Mesendoderm (in vitro differentiated cells): ENCODE data around the gene STK25.
A peak's percentile ranks its signal among the peaks of the same experiment; 100 is the strongest.
"Not testable (repeated sequence)": the region's sequence is repeated elsewhere in the genome, so short reads cannot be mapped to it uniquely, and the experiment has no call there.

Source experiments
- DNase-seq: peaks from one replicate; pipeline ENCODE4 v3.0.0; 2013
- H2AK5ac ChIP-seq: 2 replicates; pipeline ENCODE4 v1.6.1; 2013; ENCODE audit warnings: low read length, inconsistent platforms
- H2BK120ac ChIP-seq: 2 replicates; pipeline ENCODE4 v1.6.1; 2013; ENCODE audit warnings: low read depth, mild to moderate bottlenecking, low read length, moderate library complexity, mixed read lengths
- H2BK15ac ChIP-seq: replicated peaks from 2 replicates; pipeline ENCODE4 v1.6.1; 2013; ENCODE audit warnings: low read depth, mild to moderate bottlenecking, moderate library complexity
- H2BK5ac ChIP-seq: 2 replicates; pipeline ENCODE4 v1.6.1; 2013; ENCODE audit warnings: low read length, inconsistent platforms
- H3K18ac ChIP-seq: 2 replicates; pipeline ENCODE4 v1.6.1; 2013; ENCODE audit warnings: mild to moderate bottlenecking, low read length, mixed read lengths
- H3K23ac ChIP-seq: one replicate; pipeline ENCODE4 v1.6.1; 2013; ENCODE audit warnings: low read length
- H3K27ac ChIP-seq: 2 replicates; pipeline ENCODE4 v1.5.1; 2013; ENCODE audit warnings: low read depth, mild to moderate bottlenecking, inconsistent platforms, low read length, moderate library complexity
- H3K27me3 ChIP-seq: 2 replicates; pipeline ENCODE4 v1.6.1; 2013; ENCODE audit warnings: low read length, control low read depth, mild to moderate bottlenecking, inconsistent platforms; ENCODE audit not compliant: insufficient read depth, poor library complexity
- H3K36me3 ChIP-seq: 2 replicates; pipeline ENCODE4 v1.6.1; 2013; ENCODE audit warnings: low read length, inconsistent platforms; ENCODE audit not compliant: control insufficient read depth, insufficient read depth
- H3K4ac ChIP-seq: one replicate; pipeline ENCODE4 v1.6.1; 2013; ENCODE audit warnings: low read depth, mild to moderate bottlenecking, low read length, moderate library complexity
- H3K4me1 ChIP-seq: 2 replicates; pipeline ENCODE4 v1.6.1; 2013; ENCODE audit warnings: low read depth, low read length, inconsistent platforms; ENCODE audit not compliant: control insufficient read depth
- H3K4me2 ChIP-seq: 2 replicates; pipeline ENCODE4 v1.6.1; 2013; ENCODE audit warnings: low read length
- H3K4me3 ChIP-seq: 2 replicates; pipeline ENCODE4 v1.5.1; 2013; ENCODE audit warnings: mild to moderate bottlenecking, low read length
- H3K56ac ChIP-seq: one replicate; pipeline ENCODE4 v1.6.1; 2013; ENCODE audit warnings: low read length
- H3K79me1 ChIP-seq: 2 replicates; pipeline ENCODE4 v1.6.1; 2013; ENCODE audit warnings: low read length, inconsistent platforms
- H3K79me2 ChIP-seq: 2 replicates; pipeline ENCODE4 v1.6.1; 2013; ENCODE audit warnings: mild to moderate bottlenecking, low read length; ENCODE audit not compliant: control insufficient read depth, insufficient read depth
- H3K9ac ChIP-seq: 2 replicates; pipeline ENCODE4 v1.6.1; 2013; ENCODE audit warnings: low read length, inconsistent platforms
- H4K5ac ChIP-seq: one replicate; pipeline ENCODE4 v1.6.1; 2013; ENCODE audit warnings: low read length
- H4K8ac ChIP-seq: one replicate; pipeline ENCODE4 v1.6.1; 2013; ENCODE audit warnings: low read depth, mild to moderate bottlenecking, control low read depth, low read length, moderate library complexity
- WGBS: extraction: QIAGEN DNeasy Blood & Tissue Kit; methylation state at CpG from one replicate; pipeline ENCODE4 v1.1.7; 2013; ENCODE audit warnings: low lambda C conversion rate, missing lambda C conversion rate; ENCODE audit not compliant: insufficient coverage; ENCODE audit errors: extremely low coverage; 5-methylcytosine and 5-hydroxymethylcytosine counted together

Gene STK25

DNA sequence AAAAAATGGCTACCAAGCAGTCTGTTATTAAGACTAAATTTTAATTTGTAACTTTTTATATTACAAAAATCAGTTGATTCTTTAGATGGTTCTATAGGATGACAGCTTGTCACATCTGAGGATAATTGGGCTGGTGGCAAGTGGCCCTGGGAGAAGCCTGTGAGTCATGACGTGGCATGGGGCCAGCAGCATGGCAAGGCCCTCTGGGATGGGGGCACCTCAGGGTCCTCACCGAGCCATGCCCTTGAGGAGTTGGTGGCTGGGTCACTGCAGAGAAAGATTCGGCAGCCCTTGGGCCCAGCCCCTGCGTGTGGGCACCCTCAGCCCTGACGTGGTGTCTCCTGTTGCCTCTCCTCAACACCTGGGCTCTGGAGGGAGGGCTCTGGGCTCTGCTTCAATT lies 49.7 kb downstream of the STK25 start:
- Histone ChIP-seq H4K8ac (no peak overlapping the region), H4K5ac (no peak overlapping the region), H2AK5ac (no peak overlapping the region), H3K56ac (no peak overlapping the region), H3K79me2 (no peaks in the 10 kb centered on the region), H3K4ac (no peak overlapping the region), H3K23ac (peak overlapping the region; percentile 66), H3K4me1 (no peaks in the 10 kb centered on the region), H3K4me2 (no peak overlapping the region), H2BK120ac (no peak overlapping the region), H3K4me3 (no peak overlapping the region), H3K27me3 (no peaks in the 10 kb centered on the region), H2BK15ac (no peak overlapping the region), H3K27ac (no peak overlapping the region), H3K9ac (no peak overlapping the region), H3K36me3 (no peaks in the 10 kb centered on the region), H2BK5ac (no peak overlapping the region), H3K18ac (no peak overlapping the region), H3K79me1 (no peaks in the 10 kb centered on the region)
- DNase-seq, result no peak
- no CpG with 5 or more reads among the region's 5 CpGs for WGBS

DNA sequence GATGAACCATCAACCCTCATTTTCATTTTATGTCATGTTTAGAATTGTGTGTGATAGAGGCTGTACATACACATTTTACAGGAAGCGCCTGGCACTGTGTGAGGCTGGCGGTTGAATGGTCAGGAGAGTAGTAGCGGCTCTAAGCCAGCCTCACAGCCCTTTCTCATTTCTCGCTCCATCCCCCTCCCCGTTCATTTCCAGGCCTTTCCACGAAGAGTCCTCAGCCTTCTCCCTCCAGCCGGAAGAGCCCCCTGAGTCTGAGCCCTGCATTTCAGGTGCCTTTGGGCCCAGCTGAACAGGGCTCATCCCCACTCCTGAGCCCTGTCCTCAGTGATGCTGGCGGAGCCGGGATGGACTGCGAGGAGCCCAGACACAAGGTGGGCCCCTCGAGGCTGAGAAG lies 51.8 kb downstream of the STK25 start:
- no peak overlapping the region for H3K27ac ChIP-seq
- no peak overlapping the region for H3K56ac ChIP-seq
- no peak overlapping the region for H2BK120ac ChIP-seq
- H2AK5ac ChIP-seq, result no peak overlapping the region
- no CpG with 5 or more reads among the region's 11 CpGs for WGBS
- H3K79me2 ChIP-seq, result no peaks in the 10 kb centered on the region
- no peaks in the 10 kb centered on the region for H3K79me1 ChIP-seq
- no peak overlapping the region for H3K23ac ChIP-seq
- H2BK5ac ChIP-seq, result no peak overlapping the region
- no peak overlapping the region for H4K8ac ChIP-seq
- H3K27me3 ChIP-seq, result no peaks in the 10 kb centered on the region
- H3K9ac ChIP-seq, result no peak overlapping the region
- H4K5ac ChIP-seq, result no peak overlapping the region
- no peak overlapping the region for H3K4me3 ChIP-seq
- H2BK15ac ChIP-seq, result no peak overlapping the region
- no peak overlapping the region for H3K18ac ChIP-seq
- H3K36me3 ChIP-seq, result no peaks in the 10 kb centered on the region
- H3K4me2 ChIP-seq, result no peak overlapping the region
- DNase-seq, result peak; percentile 26
- no peaks in the 10 kb centered on the region for H3K4me1 ChIP-seq
- no peak overlapping the region for H3K4ac ChIP-seq

- no peak overlapping the region for H3K4me3 ChIP-seq
- no peaks in the 10 kb centered on the region for H3K79me1 ChIP-seq
- H3K36me3 ChIP-seq, result no peaks in the 10 kb centered on the region
- H3K9ac ChIP-seq, result no peak overlapping the region
- H3K56ac ChIP-seq, result no peak overlapping the region
- DNase-seq, result no peak
- no peak overlapping the region for H3K27ac ChIP-seq
- H3K18ac ChIP-seq, result no peak overlapping the region
- H2BK5ac ChIP-seq, result no peak overlapping the region
- H2BK15ac ChIP-seq, result no peak overlapping the region
- no peak overlapping the region for H4K8ac ChIP-seq
- H3K4ac ChIP-seq, result no peak overlapping the region
- H3K27me3 ChIP-seq, result no peaks in the 10 kb centered on the region
- no peak overlapping the region for H4K5ac ChIP-seq
- no CpG with 5 or more reads among the region's 3 CpGs for WGBS
- no peak overlapping the region for H2AK5ac ChIP-seq
- no peak overlapping the region for H3K23ac ChIP-seq
- no peak overlapping the region for H2BK120ac ChIP-seq
- H3K4me1 ChIP-seq, result no peaks in the 10 kb centered on the region
- no peak overlapping the region for H3K4me2 ChIP-seq
- H3K79me2 ChIP-seq, result no peaks in the 10 kb centered on the region
These were observed 53.4 kb downstream of the STK25 start for GRCh38 chr2:241454837-241455485.

DNA sequence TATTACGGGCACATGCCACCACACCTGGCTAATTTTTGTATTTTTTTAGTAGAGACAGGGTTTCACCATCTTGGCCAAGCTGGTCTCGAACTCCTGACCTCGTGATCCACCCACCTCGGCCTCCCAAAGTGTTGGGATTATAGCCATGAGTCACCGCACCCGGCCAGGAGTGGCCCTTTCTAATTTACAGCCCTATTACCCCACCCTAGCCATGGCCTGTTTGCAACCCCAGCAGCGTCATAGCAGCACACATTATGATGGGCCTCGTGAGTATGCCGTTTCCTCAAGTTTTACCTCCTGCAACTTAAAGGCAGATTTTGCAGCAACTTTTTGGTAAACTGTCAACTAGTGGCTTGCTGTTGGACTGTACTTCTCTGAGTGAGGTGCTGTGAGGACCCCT lies 54.5 kb downstream of the STK25 start:
- not testable (repeated sequence) for H3K36me3 ChIP-seq, H3K56ac ChIP-seq, H3K4me2 ChIP-seq, H3K4me3 ChIP-seq, H3K27ac ChIP-seq, H2AK5ac ChIP-seq, H3K4ac ChIP-seq, H2BK120ac ChIP-seq, H3K4me1 ChIP-seq, H4K8ac ChIP-seq, H3K79me1 ChIP-seq, H3K23ac ChIP-seq, H2BK15ac ChIP-seq, DNase-seq, H3K9ac ChIP-seq, H2BK5ac ChIP-seq, H4K5ac ChIP-seq, H3K27me3 ChIP-seq, H3K18ac ChIP-seq, H3K79me2 ChIP-seq
- WGBS, result no CpG with 5 or more reads among the region's 9 CpGs

DNA sequence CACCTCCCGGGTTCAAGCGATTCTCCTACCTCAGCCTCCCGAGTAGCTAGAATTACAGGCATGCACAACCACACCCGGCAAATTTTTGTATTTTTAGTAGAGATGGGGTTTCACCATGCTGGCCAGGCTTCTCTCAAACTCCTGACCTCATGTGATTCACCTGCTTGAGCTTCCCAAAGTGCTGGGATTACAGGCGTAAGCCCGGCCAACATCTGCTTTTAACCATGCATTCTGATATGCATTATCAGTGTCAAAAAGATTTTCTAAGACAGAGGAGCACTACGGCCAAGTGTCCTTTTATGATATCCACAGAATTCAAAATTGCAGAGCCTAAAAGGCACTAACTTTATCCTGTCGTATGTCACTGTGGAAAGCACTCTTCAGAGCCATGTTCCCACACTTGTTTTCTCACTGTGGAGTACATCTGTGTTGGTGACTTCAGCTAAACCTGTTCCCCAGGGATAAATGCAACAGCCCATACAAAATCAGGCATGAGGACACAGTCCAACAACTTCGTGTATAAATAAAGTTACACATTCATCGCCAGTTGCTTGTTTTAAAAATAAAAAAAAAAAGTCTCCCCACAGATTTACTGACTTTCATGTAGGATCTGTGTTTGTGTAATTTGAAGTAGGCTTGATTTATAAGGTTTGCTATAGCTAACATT lies 56.4 kb downstream of the STK25 start:
- no peak overlapping the region for H3K9ac ChIP-seq
- H2BK15ac ChIP-seq, result no peak overlapping the region
- no peaks in the 10 kb centered on the region for H3K79me2 ChIP-seq
- H2AK5ac ChIP-seq, result no peak overlapping the region
- H3K4me1 ChIP-seq, result no peaks in the 10 kb centered on the region
- WGBS, result no CpG with 5 or more reads among the region's 10 CpGs
- no peak overlapping the region for H2BK120ac ChIP-seq
- no peak overlapping the region for H3K23ac ChIP-seq
- H4K5ac ChIP-seq, result no peak overlapping the region
- no peaks in the 10 kb centered on the region for H3K36me3 ChIP-seq
- H3K4ac ChIP-seq, result no peak overlapping the region
- no peak overlapping the region for H4K8ac ChIP-seq
- H3K27ac ChIP-seq, result no peak overlapping the region
- no peak for DNase-seq
- no peak overlapping the region for H2BK5ac ChIP-seq
- no peaks in the 10 kb centered on the region for H3K27me3 ChIP-seq
- H3K56ac ChIP-seq, result no peak overlapping the region
- no peak overlapping the region for H3K4me3 ChIP-seq
- H3K79me1 ChIP-seq, result no peaks in the 10 kb centered on the region
- H3K4me2 ChIP-seq, result no peak overlapping the region
- no peak overlapping the region for H3K18ac ChIP-seq

GRCh38 chr2:241450092-241450491 lies 58.3 kb downstream of the STK25 start:
- not testable (repeated sequence) for H3K23ac ChIP-seq, H3K27me3 ChIP-seq, H3K4ac ChIP-seq, H3K36me3 ChIP-seq, H2BK5ac ChIP-seq, DNase-seq, H3K79me1 ChIP-seq, H2BK15ac ChIP-seq, H3K18ac ChIP-seq, H3K9ac ChIP-seq, H3K56ac ChIP-seq, H3K79me2 ChIP-seq, H3K4me1 ChIP-seq, H4K5ac ChIP-seq, H4K8ac ChIP-seq, H3K27ac ChIP-seq, H3K4me3 ChIP-seq, H2BK120ac ChIP-seq, H2AK5ac ChIP-seq, H3K4me2 ChIP-seq
- no CpG with 5 or more reads among the region's 7 CpGs for WGBS
